HG02970 (cell line): ENCODE results near the gene PROZ.

Experiments used
- ATAC-seq: cut with Tn5 transposase; IDR thresholded peaks from one replicate; pipeline ENCODE4 v1.9.1; 2021; ENCODE audit warnings: mild to moderate bottlenecking, moderate library complexity, moderate number of reproducible peaks; ENCODE audit not compliant: unreplicated experiment, low FRiP score

PROZ gene

GRCh38 chr13:113170511-113170910, 12.1 kb downstream of the PROZ start:
- no peak for ATAC-seq

DNA sequence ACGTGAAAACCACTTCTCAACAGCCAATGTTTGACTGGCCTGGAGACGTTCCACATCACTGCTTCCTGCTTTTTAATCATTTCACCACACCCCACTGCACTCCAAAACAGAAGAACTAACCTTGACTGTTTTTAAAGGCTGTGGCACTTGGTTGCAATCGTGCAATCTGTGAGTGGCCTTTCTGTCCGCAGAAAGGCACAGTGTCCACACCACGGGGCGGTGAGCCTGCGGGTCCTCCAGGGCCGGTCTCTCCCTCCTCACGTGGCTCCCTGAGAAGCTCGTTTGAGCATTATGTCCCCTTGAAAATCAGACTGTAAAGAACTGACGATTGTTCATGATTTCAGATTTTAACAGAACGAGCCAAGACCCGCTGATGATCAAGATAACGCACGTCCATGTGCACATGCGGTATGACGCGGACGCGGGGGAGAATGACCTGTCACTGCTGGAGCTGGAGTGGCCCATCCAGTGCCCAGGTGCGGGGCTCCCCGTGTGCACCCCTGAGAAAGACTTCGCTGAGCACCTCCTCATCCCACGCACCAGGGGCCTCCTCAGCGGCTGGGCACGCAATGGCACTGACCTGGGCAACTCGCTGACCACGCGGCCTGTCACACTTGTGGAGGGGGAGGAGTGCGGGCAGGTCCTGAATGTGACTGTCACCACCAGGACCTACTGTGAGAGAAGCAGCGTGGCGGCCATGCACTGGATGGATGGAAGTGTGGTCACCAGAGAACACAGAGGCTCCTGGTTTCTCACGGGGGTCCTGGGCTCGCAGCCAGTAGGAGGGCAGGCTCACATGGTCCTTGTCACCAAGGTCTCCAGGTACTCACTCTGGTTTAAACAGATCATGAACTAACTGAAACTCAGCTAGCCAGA, 13.0 kb downstream of the PROZ start:
- ATAC-seq, result no peak

GRCh38 chr13:113172419-113172926, 14.0 kb downstream of the PROZ start:
- ATAC-seq, result no peak

- no peak for ATAC-seq
These were observed 17.8 kb downstream of the PROZ start for GRCh38 chr13:113176280-113176679.

- ATAC-seq, result no peak
These were observed 18.4 kb downstream of the PROZ start for GRCh38 chr13:113176822-113177221.

DNA sequence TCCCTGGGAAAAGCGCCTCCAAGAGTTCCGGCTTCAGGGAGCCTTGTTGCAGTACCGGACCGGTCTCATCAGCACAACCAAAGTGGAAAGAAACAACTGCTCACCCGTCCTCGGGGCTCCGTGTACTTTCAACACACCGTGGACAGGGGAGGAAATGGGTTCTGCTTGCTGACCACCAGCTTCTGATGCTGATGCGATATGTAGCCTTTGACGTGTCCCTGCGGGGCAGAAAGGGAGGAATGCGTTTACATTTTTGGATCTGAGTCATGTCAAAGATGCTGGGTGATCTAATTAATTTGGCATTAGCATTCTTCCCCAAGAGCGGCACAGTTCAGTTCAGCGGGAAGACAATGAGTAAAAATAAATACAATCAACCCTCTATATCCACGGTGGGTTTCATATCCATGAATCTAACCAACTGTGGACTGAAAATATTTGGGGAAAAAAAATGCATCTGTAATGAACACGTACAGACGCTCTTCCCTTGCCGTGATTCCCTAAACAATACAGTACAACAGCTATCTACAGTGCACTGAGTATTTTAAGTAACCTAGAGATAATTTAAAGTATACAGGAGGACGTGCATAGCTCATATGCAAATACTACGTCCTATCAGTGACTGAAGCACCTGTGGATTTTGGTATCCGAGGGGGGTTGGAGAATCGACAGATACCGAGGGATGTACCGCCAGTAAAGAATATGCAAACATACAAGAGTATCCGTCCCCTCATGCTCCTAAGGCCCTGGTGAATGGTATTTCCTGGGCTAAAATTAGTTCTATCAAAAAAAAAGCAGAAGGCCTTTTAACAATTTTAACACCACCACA, 19.8 kb downstream of the PROZ start:
- no peak for ATAC-seq

DNA sequence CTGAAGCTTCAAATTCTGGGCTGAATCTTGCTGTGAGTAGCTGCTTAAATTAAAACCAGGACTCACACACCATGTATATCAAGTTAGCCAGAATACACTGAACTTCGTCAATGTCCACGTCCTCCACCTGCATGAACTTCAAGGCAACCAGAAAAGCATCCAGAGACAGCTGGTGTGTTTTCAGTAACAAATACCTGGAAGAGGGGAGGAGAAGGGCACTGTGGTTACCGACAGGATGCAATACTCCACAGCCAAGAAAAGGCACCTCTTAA, 20.4 kb downstream of the PROZ start:
- no peak for ATAC-seq

- ATAC-seq, result no peak
These were observed 21.2 kb downstream of the PROZ start for GRCh38 chr13:113179374-113180230.

DNA sequence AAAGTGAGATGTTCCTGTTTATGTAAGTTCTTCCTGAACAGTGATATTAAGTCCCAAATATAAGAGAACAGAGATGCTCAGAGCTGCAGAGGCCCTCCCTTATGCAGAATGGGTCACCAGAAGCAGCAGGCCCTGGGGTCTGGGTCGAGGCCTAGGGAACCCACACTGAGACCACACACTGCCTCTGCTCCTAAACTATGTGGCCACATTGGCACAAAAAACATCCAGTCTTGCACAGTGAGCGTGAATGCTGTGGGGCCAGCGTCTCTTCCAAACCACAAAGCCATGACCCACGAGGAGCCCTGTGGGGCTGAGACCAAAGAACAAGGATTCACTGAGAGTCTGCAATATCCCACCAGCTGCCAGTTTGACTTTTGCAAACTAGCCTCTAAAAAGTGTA, 23.6 kb downstream of the PROZ start:
- no peak for ATAC-seq

DNA sequence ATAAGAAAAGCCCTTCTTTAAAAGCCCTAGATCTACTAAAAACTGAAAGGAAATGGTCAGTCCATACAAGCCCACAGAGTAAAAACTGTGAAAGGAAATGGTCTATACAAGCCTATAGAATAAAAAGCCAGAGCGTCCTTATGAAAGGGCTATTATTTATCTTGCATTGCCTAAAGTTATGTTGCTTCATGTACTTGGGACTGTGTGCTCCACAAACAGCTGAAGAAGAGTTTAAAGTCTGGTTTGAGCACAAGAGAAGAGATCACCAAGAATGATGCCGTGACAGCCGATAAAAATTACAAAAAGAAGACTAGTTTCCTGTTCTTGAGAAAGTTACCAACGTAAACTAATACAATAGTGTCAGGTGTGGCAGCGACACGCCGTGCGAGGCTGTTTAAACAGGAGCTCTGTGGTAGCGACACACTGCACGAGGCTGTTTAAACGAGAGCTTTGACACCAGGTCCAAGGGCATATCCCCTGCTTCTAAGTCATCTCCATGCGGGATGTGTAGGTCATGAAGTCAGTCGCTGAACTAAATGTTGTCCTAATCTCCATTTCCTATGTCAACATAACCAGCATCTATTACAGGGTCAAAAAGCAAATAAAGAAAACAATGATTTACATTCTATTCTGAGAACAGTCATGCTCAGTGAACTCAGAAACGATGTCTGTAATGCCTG, 25.1 kb downstream of the PROZ start:
- ATAC-seq, result no peak

- no peak for ATAC-seq
These were observed 26.4 kb downstream of the PROZ start for GRCh38 chr13:113184568-113185440.

- peak; percentile 92 for ATAC-seq
These were observed 27.8 kb downstream of the PROZ start for GRCh38 chr13:113186061-113186900.

GRCh38 chr13:113187263-113187669, 28.8 kb downstream of the PROZ start:
- ATAC-seq, result no peak

DNA sequence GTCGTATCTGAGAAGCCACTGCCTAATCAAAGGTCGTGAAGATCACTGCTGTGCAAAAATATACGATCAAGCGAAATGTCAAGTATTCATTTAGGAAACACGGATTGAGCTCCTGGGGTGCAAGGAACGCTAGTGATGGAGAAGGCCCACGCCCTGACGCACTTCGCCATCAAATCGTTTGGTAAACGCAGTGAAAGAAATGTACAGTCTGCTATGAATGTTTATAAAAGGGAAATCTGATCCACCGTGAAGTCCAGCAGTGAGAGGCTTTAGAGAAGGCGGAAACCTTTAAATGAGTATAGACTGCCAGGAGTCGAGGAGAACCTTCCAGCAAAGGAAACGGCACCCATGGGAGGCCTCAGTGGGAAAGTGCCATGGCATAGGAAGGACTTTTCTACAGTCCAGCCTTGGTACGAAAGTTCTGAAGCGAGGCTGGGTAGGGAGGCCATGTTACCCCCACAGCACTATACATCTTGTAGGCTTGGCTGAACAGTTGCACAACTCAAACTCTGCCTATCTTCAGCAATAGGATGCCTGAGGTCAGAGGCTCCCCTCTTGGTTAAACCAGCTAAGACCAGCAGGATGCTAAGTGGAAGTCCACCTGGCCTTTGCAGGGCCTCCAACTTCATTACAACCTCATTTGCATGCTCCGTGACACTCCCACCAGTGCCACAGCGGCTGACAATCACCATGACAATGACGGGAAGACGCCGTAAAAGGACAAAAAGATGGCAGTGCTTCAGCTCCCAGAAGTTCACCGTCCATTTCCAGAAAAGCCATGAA, 29.6 kb downstream of the PROZ start:
- no peak for ATAC-seq

DNA sequence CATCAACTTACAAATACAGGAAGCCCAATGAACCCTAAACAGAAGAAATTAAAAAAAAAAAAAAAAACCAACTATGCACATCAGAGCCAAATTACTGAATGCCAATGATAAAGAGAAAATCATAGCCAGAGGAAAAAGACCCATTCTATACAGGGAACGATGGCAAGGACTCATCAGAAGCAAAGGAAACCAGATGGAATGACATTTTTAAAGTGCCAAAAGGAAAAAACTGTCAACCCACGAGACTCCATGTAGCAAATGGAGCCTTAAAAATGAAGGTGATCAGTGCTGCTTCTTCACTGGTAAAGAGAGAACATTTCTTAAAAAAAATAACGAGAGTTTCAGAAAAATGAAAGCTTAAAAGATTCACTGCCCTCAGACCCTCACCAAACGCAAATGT, 31.7 kb downstream of the PROZ start:
- ATAC-seq, result no peak

- ATAC-seq, result no peak
These were observed 33.8 kb downstream of the PROZ start for GRCh38 chr13:113192279-113192678.

- ATAC-seq, result no peak
These were observed 34.5 kb downstream of the PROZ start for GRCh38 chr13:113192902-113193301.

- ATAC-seq, result no peak
These were observed 36.9 kb downstream of the PROZ start for GRCh38 chr13:113195360-113195759.
